Activated naive CD8-positive, alpha-beta T cell (primary cell): Measurements from ENCODE around the gene GRIA1.
"Not testable (repeated sequence)": the region's sequence is repeated elsewhere in the genome, so short reads cannot be mapped to it uniquely, and the experiment has no call there.

Experiments
- H3K27ac Mint-ChIP-seq: one replicate; pipeline ENCODE4 v1.8.0; 2021; ENCODE audit warnings: mixed read lengths
- H3K27me3 Mint-ChIP-seq: one replicate; pipeline ENCODE4 v1.8.0; 2021; ENCODE audit warnings: mixed read lengths
- H3K36me3 Mint-ChIP-seq: one replicate; pipeline ENCODE4 v1.8.0; 2021; ENCODE audit warnings: mixed read lengths
- H3K4me1 Mint-ChIP-seq: one replicate; pipeline ENCODE4 v1.8.0; 2021; ENCODE audit warnings: low read depth, mixed read lengths
- H3K4me3 Mint-ChIP-seq: one replicate; pipeline ENCODE4 v1.8.0; 2021; ENCODE audit warnings: mild to moderate bottlenecking, mixed read lengths
- H3K9me3 Mint-ChIP-seq: one replicate; pipeline ENCODE4 v1.8.0; 2021; ENCODE audit warnings: low read depth, mixed read lengths

GRIA1 gene

DNA sequence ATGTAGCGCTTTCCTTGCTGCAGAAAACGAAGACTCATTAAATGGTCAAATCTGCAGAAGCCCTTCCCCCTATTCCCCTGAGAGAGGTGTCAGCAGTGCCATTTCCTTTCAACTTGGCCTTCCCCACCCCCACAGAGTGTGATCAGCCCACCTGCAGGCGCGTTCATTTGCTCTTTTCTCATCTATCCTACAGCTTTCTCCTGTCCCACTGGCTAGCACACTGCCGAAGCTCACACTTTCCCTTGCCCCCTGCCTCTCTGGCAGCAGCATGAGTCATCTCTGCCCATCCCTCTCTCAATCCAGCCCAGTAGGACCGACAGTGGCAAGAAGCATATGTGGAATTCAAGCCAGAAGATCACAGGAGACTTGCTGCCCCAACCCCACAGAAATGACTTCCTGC lies 334.4 kb downstream of the GRIA1 start:
- Mint-ChIP-seq H3K27ac (no peak overlapping the region), H3K4me1 (no peaks in the 10 kb centered on the region)

DNA sequence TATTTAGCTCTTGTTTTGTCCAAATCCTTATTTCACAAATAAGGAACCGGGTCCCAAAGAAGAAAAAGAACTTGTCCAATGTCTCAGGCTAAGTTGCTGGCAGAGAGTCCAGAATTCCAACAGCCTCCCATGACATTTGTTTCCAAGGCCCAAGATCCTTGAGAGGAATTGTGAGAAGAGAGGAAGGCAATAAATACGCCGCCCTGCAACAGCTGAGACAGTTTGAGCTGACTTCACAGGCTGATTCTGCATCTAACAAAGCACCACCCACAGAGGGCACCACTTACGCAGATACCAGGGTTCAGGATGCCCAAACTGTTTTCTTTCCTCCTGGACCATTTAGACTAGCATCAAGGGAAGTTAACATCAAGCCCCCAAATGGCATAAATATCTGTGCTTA lies 336.9 kb downstream of the GRIA1 start:
- Mint-ChIP-seq H3K36me3 (no peaks in the 10 kb centered on the region), H3K4me3 (no peak overlapping the region), H3K27ac (no peak overlapping the region), H3K9me3 (no peaks in the 10 kb centered on the region), H3K27me3 (peaks cover 4% of the 10 kb centered on the region), H3K4me1 (no peaks in the 10 kb centered on the region)

More for the DNA sequence above, 334.4 kb downstream of the GRIA1 start:
- no peaks in the 10 kb centered on the region for H3K36me3 Mint-ChIP-seq
- no peaks in the 10 kb centered on the region for H3K9me3 Mint-ChIP-seq
- H3K27me3 Mint-ChIP-seq, result peaks cover 2% of the 10 kb centered on the region
- no peak overlapping the region for H3K4me3 Mint-ChIP-seq

DNA sequence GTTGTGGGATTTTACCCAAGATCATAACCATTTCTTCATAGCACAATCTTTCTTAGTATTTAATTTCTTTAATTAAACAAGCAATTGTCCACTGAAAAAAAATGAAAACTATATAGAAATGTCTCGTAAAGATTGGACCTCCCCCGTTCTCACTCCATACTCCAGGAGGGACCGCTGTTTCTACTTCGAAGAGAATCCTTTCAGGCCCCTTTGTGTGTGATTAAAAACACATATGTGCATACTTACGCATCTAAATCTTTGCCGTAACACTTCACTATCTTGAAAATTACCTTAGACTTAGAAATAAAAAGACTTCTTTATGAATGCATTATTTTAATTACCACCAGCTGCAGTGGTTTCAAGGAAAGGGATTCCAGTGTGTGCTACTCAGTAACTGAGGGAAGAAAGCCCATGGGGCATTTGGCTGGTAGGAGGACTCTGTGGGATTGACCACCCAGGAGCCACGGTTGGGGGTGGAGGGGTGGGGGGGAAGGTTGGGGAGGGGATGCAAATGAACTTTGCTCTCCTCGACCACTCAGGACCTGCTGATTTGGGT lies 339.1 kb downstream of the GRIA1 start:
- Mint-ChIP-seq H3K36me3 (no peaks in the 10 kb centered on the region), H3K27me3 (peaks cover 6% of the 10 kb centered on the region), H3K27ac (no peak overlapping the region), H3K4me3 (no peak overlapping the region), H3K4me1 (no peaks in the 10 kb centered on the region), H3K9me3 (no peaks in the 10 kb centered on the region)

DNA sequence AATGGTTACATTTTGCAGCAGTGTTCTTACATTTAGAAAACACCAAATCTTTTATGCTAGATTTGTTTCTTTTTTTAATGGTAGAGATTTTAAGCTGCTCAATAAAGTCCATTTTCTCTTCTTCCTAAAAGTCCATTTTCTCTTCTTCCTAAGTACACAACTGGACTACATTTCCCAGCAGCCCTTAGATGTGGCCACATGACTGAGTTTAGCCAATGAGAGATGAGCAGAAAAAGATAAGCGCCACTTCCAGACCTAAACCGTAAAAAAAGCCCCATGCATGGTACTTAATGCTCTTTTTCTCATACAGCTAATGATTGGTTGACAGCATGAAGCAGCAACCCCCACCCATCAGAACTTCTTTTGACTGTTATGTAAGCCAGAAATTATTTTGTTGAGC lies 341.5 kb downstream of the GRIA1 start:
- H3K4me3 Mint-ChIP-seq, result no peak overlapping the region
- H3K4me1 Mint-ChIP-seq, result no peaks in the 10 kb centered on the region
- H3K9me3 Mint-ChIP-seq, result no peaks in the 10 kb centered on the region
- H3K27ac Mint-ChIP-seq, result no peak overlapping the region
- peaks cover 4% of the 10 kb centered on the region for H3K27me3 Mint-ChIP-seq
- H3K36me3 Mint-ChIP-seq, result no peaks in the 10 kb centered on the region

DNA sequence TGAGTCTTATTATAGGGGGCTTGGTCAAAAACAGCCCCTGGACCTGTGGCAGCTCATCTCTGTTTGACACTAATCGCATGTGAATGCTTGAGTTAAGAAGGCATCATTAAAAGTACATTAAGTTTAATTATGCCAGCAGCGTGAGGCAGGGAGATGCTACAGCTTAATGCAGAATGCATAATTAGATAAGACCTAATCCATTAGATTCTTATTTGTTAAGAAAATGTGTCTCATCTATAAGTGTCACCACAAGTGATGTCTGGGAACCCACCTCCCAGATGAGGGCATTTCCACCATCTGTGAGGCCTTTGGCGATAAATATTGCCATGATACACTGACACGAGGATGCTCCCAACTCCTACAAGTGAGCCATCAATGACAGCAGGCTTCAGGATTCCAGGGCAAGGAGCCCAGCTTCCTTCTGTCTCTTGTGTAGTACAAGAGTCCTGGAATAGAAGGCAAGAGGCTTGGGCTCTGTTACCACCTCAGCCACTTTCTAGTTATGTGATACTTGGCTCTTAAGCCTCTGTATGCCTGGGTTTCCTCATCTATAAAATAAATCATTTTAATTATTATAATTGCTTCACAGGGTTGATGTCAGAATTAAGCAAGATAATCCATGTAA lies 345.5 kb downstream of the GRIA1 start:
- Mint-ChIP-seq H3K4me3 (no peak overlapping the region), H3K27ac (no peak overlapping the region), H3K27me3 (peaks cover 2% of the 10 kb centered on the region), H3K4me1 (no peaks in the 10 kb centered on the region), H3K36me3 (no peaks in the 10 kb centered on the region), H3K9me3 (no peaks in the 10 kb centered on the region)

DNA sequence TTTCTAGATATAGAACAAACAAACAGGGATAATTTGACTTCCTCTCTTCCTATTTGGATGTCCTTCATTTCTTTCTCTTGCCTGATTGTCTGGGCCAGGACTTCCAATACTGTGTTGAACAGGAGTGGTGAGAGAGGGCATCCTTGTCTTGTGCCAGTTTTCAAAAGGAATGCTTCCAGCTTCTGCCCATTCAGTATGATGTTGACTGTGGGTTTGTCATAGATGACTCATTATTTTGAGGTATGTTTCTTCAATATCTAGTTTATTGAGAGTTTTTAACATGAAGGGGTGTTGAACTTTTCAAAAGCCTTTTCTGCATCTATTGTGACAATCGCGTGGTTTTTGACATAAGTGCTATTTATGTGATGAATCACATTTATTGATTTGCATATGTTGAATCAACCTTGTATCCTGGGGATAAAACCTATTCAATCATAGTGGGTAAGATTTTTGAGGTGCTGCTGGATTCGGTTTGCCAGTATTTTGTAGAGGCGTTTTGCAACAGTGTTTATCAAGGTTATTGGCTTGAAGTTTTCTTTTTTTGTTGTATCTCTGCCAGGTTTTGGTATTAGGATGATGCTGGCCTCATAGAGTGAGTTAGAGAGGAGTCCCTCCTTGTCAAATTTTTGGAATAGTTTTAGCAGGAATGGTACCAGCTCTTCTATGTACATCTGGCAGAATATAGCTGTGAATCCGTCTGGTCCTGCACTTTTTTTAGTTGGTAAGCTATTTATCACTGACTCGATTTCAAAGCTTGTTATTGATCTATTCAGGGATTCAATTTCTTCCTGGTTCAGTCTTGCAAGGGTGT lies 359.0 kb downstream of the GRIA1 start:
- H3K4me3 Mint-ChIP-seq, H3K27ac Mint-ChIP-seq, H3K4me1 Mint-ChIP-seq, H3K9me3 Mint-ChIP-seq, H3K36me3 Mint-ChIP-seq, H3K27me3 Mint-ChIP-seq: not testable (repeated sequence)

DNA sequence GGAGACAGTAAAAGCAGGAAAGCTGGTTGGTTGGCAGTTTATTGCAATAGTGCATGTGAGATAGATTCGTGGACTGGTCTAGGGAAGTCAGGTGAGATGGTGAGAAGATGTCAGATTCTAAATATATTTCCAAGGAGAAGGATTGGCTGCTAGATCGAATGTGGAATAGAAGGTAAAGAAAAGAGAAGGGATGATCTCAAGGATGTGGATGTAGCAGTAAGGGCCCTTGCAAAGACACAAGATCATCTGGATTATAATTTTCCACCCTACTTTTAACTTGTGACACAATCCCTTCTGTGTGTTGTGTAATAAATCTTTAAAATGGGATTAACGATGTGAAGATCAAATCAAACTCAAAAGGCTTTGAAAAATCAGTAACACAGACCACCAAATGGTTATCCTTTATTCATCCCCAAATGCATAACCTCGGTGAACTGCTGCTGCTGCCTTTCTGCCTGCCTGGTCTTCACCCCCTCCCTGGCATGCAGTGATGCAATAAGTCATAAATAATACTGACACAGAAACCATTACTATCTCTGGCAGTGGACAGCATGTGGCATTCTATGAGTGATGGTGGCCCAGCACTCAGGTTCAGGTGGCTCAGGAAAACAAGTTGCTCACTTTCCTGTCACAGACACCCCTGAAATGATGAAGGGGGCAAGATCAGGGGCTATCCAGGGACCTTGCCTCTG lies 369.9 kb downstream of the GRIA1 start:
- Mint-ChIP-seq H3K36me3 (no peaks in the 10 kb centered on the region), H3K4me1 (no peaks in the 10 kb centered on the region), H3K4me3 (no peak overlapping the region), H3K9me3 (peaks cover 5% of the 10 kb centered on the region), H3K27ac (no peak overlapping the region), H3K27me3 (peaks cover 10% of the 10 kb centered on the region)

DNA sequence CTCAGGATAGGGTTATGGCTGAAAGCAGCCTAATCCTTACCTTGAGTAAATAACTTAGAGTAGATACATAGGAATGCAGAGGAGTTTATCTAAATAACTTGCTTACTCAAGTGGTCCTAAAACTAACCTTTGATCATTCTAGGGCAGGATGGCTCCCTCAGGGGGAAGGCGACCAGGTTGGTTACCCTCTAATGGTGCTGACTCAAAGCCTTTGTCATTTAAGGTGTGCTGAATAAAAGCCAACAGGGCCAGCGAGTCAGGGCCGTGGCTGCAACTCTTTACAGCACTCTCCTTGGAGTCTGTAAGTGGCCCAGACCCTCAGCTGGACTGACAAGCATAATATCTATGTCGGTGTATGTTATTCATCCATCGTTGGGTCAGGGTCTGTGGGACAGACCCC lies 372.4 kb downstream of the GRIA1 start:
- not testable (repeated sequence) for H3K36me3 Mint-ChIP-seq, H3K27ac Mint-ChIP-seq, H3K4me3 Mint-ChIP-seq, H3K4me1 Mint-ChIP-seq, H3K9me3 Mint-ChIP-seq
- H3K27me3 Mint-ChIP-seq, result peaks cover 13% of the 10 kb centered on the region
